Fibroblast of lung (primary cell): Measurements from ENCODE around the gene KHK. TPM values are rescaled to one million over a fixed set of nuclear protein-coding genes. Genes with fewer than 3 reads are reported as not detected.
A peak's percentile ranks its signal among the peaks of the same experiment; 100 is the strongest.

Experiments
- DNase-seq, 2 donors: peaks; one replicate each; pipeline versions ENCODE4 v3.0.0 to v3.0.0-alpha.2; 2010; ENCODE audit warnings: low read depth in 2 of 2
- H2AFZ ChIP-seq: 2 replicates; pipeline ENCODE4 v1.5.1; 2012; ENCODE audit warnings: low read length, control low read depth, inconsistent platforms
- H3K27ac ChIP-seq: 2 replicates; pipeline ENCODE4 v1.5.1; 2011; ENCODE audit warnings: low read length, control low read depth; ENCODE audit not compliant: insufficient read depth
- H3K27me3 ChIP-seq: 2 replicates; pipeline ENCODE4 v1.5.1; 2011; ENCODE audit warnings: mild to moderate bottlenecking, low read length; ENCODE audit not compliant: control insufficient read depth, insufficient read depth
- H3K36me3 ChIP-seq: 2 replicates; pipeline ENCODE4 v1.5.1; 2011; ENCODE audit warnings: low read length; ENCODE audit not compliant: control insufficient read depth, insufficient read depth
- H3K4me1 ChIP-seq: 2 replicates; pipeline ENCODE4 v1.5.1; 2011; ENCODE audit warnings: low read length; ENCODE audit not compliant: control insufficient read depth, insufficient read depth; ENCODE audit errors: extremely low read depth
- H3K4me2 ChIP-seq: 2 replicates; pipeline ENCODE4 v1.5.1; 2011; ENCODE audit warnings: low read length, control low read depth; ENCODE audit not compliant: insufficient read depth; ENCODE audit errors: extremely low read depth
- H3K4me3 ChIP-seq, 4 experiments: fragments of 200-600 bp in 1 of 4; sonication (generic) in 1 of 4; replicated peaks in 1 of 4; 2 replicates each; pipeline ENCODE4 v1.5.1; 2011 to 2016; ENCODE audit warnings: low read length in 4 of 4, low read depth in 3 of 4, mild to moderate bottlenecking in 3 of 4, control low read depth in 2 of 4, inconsistent platforms in 1 of 4, mixed read lengths in 1 of 4; ENCODE audit not compliant: insufficient read depth in 1 of 4; ENCODE audit errors: control extremely low read depth in 1 of 4
- H3K79me2 ChIP-seq: 2 replicates; pipeline ENCODE4 v1.5.1; 2012; ENCODE audit warnings: mild to moderate bottlenecking, low read length, inconsistent platforms; ENCODE audit not compliant: control insufficient read depth, insufficient read depth
- H3K9ac ChIP-seq: 2 replicates; pipeline ENCODE4 v1.5.1; 2011; ENCODE audit warnings: mild to moderate bottlenecking, low read length, control low read depth; ENCODE audit not compliant: insufficient read depth
- H3K9me3 ChIP-seq: 2 replicates; pipeline ENCODE4 v1.5.1; 2012; ENCODE audit warnings: low read depth, low read length; ENCODE audit not compliant: control insufficient read depth, insufficient read depth
- H4K20me1 ChIP-seq: 2 replicates; pipeline ENCODE4 v1.5.1; 2011; ENCODE audit warnings: low read length; ENCODE audit not compliant: control insufficient read depth, insufficient read depth; ENCODE audit errors: extremely low read depth
- CTCF ChIP-seq, 2 donors: IDR thresholded peaks in 1 of 2; conservative IDR thresholded peaks in 1 of 2; 1 replicate in 1 of 2; 2 replicates in 1 of 2; pipeline ENCODE4 v1.5.1; 2011 to 2012; ENCODE audit warnings: low read length in 2 of 2, control low read depth in 1 of 2, inconsistent platforms in 1 of 2, low read depth in 1 of 2, mild to moderate bottlenecking in 1 of 2
- EZH2 ChIP-seq: IDR thresholded peaks from 2 replicates; pipeline ENCODE4 v1.5.1; 2012; ENCODE audit warnings: low read length, control low read depth, mild to moderate bottlenecking; ENCODE audit errors: missing control alignments
- polyA plus RNA-seq, 2 donors: library from polyadenylated mRNA; depleted of rRNA in 1 of 2; stranded (reverse) in 1 of 2; unstranded in 1 of 2; fragments of >200 nt; gene quantifications; 2 replicates each; pipeline ENCODE4 v1.2.1, GENCODE V29; 2011 to 2012; ENCODE audit warnings: missing spikeins in 1 of 2
- total RNA-seq: library from RNA; depleted of rRNA; stranded (reverse); fragments of >200 nt; gene quantifications from 2 replicates; pipeline ENCODE4 v1.2.1, GENCODE V29; 2014

KHK gene
- total and polyA plus RNA-seq, 2 donors (not counting 1 experiment from before 2014, with no cell fraction given) = 0.17 to 1.3 TPM

DNA sequence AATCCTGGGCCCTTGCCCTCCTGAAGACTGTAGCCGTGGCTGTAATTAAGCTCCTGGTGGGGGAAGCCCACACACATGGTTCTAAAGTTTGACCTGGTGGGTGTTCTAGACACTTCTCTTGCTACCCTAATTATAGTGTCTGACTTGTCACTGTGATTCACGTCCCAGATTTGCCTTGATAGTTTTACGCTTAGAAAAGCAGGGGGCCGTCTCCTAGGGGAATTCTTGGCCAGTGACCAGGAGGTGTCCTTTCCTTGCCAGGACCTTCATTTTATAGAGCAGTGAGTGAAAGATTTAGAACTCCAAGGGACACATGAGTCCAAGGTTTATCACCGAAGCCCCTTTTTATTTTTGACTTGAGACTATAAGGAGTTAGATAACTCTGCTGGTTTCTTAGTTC is 44.8 kb upstream of the KHK start:
- Histone ChIP-seq H3K36me3 (peaks cover 36% of the 10 kb centered on the region), H3K4me1 (peaks cover 2% of the 10 kb centered on the region), H3K9ac (no peak overlapping the region), H4K20me1 (no peaks in the 10 kb centered on the region), H2AFZ (no peak overlapping the region), H3K27ac (no peak overlapping the region), H3K4me2 (no peak overlapping the region), H3K9me3 (no peaks in the 10 kb centered on the region), H3K79me2 (no peaks in the 10 kb centered on the region), H3K27me3 (no peaks in the 10 kb centered on the region), H3K4me3 (no peak overlapping the region)
- TF ChIP-seq EZH2 = no peak
- TF ChIP-seq CTCF (conservative IDR thresholded peaks at IDR 0.05 in 1 of 2, IDR thresholded peaks at IDR 0.05 in 1 of 2; ENCODE audit: low read depth in 1 of 2, low read length in 2 of 2) = no peak
- DNase-seq = peak in 1 of 2 donors; percentile 50

- Histone ChIP-seq H3K9me3 (no peaks in the 10 kb centered on the region), H2AFZ (no peak overlapping the region), H3K79me2 (no peaks in the 10 kb centered on the region), H4K20me1 (no peaks in the 10 kb centered on the region), H3K27ac (no peak overlapping the region), H3K4me3 (no peak overlapping the region), H3K36me3 (peaks cover 32% of the 10 kb centered on the region), H3K4me2 (no peak overlapping the region), H3K9ac (no peak overlapping the region), H3K27me3 (no peaks in the 10 kb centered on the region), H3K4me1 (peaks cover 2% of the 10 kb centered on the region)
- no peak for DNase-seq
- no peak for TF ChIP-seq EZH2
- no peak for TF ChIP-seq CTCF (conservative IDR thresholded peaks at IDR 0.05 in 1 of 2, IDR thresholded peaks at IDR 0.05 in 1 of 2; ENCODE audit: low read depth in 1 of 2, low read length in 2 of 2)
These were observed 44.4 kb upstream of the KHK start for GRCh38 chr2:27042159-27042661.

DNA sequence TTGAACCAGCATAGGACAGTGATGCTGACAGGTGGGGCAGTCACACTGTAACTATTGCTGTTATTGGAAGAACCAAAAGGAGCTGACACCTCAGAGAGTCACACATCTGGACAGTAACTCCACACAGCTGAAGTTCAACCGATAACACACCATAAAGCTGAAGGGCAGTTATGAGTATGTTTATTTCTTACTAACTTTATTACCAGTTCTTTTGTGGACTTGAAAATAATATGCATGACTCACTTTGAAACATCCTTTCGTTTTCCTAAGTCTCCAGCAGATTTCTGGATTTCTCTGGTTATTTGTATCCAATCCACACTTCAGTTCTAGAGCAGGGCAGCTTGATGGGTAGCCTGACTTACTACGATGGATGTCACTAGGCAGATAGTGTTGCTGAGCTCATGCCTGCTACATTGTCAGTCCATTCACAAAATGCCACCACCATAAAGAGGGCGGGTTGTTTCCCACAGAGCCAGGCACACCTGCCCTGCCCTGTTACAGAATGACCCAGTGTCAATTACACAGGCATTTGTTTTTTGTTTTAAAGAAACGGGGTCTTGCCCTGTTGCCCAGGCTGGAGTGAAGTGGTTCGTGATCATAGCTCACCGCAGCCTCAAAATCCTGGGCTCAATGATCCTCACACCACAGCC is 43.5 kb upstream of the KHK start:
- DNase-seq = peak in 1 of 2 donors; percentile 37
- Histone ChIP-seq H3K27ac (no peak overlapping the region), H4K20me1 (no peaks in the 10 kb centered on the region), H3K4me3 (no peak overlapping the region), H3K9ac (no peak overlapping the region), H2AFZ (no peak overlapping the region), H3K79me2 (no peaks in the 10 kb centered on the region), H3K4me2 (no peak overlapping the region), H3K36me3 (peaks cover 24% of the 10 kb centered on the region), H3K9me3 (no peaks in the 10 kb centered on the region), H3K27me3 (no peaks in the 10 kb centered on the region), H3K4me1 (peaks cover 2% of the 10 kb centered on the region)
- TF ChIP-seq EZH2 = no peak
